GM21723 (cell line): ENCODE results near the gene NEB.

Source experiments
- ATAC-seq: cut with Tn5 transposase; IDR thresholded peaks from one replicate; pipeline ENCODE4 v1.9.1; 2021; ENCODE audit warnings: mild to moderate bottlenecking, moderate library complexity; ENCODE audit not compliant: unreplicated experiment

The NEB gene

GRCh38 chr2:151733771-151734672 is at the start of gene NEB:
Gene NEB (minus strand): TSS chr2:151734476. CDS start chr2:151733156, 1,320 bp downstream.
- ATAC-seq, result no peak

DNA sequence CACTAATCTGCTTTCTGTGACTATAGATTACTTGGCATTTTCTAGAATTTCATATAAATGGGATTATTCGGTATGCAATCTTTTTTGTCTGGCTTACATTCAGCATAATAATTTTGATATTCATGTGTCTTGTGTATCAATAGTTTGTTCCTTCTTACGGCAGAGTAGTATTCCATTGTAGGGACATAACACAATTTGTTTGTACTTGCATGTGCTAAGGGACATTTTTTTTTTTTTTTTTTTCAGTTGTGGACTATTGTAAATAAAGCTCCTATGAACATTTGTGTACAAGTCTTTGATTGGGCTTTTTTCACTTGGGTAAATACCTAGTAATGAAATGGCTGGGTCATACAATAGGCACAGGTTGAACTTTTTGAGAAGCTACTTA is 48.9 kb upstream of the NEB start:
- no peak for ATAC-seq

DNA sequence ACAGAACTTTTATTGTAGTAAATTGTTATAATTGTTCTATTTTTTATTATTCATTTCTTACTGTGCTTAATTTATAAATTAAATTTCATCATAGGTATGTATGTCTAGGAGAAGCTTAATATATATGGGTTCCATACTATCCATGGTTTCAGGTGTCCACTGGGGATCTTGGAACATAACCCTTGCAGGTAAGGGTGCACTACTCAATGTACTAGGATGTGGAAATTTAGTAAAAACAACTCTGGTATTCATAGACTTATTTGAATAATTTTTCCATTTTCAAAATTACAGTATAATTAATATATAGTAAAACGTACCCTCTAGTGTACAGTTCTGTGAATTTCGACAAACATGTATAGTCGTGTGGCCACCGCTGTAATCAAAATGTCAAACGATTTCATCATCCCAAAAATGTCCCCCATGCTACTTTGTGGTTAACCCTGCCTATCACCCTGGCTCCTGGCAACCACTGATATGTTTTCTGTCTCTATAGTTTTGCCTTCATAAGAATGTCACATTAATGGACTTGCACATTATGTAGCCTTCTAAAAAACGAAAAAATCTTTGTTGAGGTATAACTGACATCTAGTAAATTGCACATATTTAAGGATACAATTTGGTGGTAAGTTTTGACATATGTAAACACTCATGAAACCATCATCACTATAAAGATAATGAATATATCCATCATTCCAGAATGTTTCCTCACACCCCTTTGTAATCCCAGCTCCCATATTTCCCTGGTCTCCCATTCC is 48.3 kb upstream of the NEB start:
- no peak for ATAC-seq

- ATAC-seq, result no peak
Observed at GRCh38 chr2:151781642-151782041, 47.4 kb upstream of the NEB start.

DNA sequence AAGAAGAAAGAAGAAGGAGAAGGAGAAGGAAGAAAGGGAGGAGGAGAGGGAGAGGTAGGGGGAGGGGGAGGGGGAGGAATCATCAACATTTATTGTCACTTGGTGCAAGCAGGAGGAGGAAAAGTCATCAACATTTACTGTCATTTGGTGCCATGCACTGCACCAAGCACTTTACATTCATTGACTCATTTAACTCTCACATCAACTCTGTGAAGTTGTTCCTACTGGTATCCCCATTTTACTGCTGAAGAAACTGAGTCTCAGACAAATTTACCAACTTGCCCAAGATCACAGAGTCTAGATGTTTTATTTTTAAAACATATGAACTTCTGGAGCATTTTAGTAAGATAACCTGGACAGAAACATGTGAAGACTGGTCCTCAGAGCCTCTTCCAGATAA is 46.7 kb upstream of the NEB start:
- no peak for ATAC-seq

GRCh38 chr2:151777935-151778334 is 43.7 kb upstream of the NEB start:
- no peak for ATAC-seq

DNA sequence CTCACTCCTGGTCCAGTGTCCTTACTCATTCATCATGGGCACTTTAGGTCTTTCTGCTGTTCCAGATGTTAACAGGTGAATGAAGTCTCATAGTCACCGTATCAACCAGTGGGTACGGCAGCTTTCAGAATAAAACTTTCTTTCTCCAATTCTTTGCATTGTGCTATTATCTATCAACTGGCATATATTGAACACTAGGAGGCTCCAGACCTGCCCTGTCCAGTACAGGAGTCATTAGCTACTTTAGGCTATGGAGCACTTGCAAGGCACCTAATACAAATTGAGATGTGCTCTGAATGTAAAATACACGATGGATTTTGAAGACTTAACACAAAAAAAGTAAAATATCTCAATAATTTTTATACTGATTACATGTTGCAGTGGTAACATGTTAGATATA is 43.2 kb upstream of the NEB start:
- ATAC-seq, result no peak

DNA sequence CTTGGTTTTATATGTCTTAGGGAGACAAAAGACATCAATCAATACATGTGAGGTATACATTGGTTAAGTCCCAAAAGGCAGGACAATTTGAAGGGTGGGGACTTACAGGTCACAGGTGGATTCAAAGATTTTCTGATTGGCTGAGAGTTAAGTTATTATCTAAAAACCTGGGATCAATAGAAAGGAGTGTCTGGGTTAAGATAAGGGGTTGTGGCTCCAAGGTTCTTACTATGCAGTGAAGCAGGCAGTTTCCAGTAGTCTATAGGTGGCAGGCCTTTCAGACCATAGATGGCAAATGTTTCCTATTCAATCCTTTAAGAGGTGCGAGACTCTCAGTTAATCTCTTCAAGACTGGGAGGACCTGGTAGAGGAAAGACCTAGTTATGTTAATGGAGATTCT is 42.1 kb upstream of the NEB start:
- ATAC-seq, result no peak

DNA sequence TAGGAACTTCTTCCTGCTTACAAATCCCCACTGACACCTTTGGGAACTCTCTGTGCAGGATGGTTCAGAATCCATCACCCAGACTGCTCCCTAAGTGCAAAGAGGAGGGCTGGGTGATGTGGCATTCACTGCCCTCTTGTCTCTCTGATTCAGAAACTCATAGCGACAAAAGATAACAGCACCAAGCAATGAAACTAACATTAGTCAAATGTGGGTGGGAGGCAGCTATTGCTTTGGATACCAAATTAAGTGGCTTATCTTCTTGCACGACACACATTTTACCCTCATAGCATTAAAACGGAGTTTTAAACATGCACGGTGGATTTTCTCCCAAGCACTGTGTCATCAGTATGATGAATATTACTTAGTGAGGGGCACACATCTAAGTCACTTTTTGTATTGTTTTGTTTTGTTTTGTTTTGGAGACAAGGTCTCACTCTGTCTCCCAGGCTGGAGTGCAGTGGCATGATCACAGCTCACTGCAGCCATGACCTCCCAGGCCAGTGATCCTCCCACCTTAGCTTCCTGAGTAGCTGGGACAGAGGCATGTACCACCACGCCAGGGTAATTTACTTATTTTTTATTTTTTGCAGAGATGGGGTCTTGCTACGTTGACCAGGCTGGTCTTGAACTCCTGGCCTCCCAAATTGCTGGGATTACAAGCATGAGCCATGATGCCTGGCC is 40.9 kb upstream of the NEB start:
- no peak for ATAC-seq

DNA sequence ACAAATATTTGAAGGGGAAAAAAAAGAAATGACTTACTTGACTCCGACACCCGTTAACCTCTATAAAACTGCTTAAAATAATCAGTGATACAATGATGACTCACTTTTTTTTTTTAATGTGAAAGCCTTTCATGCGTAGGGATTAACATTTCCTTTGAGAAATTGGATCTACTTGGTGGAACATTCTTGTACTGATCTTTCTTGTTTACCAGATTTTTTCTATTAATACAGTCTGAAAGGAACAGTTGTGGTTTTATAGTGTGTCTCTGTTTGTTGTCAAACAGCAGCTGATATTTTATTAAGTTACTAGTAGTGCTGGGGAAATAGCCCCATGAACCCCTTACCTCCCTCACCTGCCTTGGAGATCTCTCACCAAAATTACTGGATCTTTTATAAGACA is 40.2 kb upstream of the NEB start:
- ATAC-seq, result no peak

GRCh38 chr2:151771599-151772358 is 37.5 kb upstream of the NEB start:
- ATAC-seq, result peak; percentile 97

- no peak for ATAC-seq
Observed at GRCh38 chr2:151770995-151771394, 36.7 kb upstream of the NEB start.

DNA sequence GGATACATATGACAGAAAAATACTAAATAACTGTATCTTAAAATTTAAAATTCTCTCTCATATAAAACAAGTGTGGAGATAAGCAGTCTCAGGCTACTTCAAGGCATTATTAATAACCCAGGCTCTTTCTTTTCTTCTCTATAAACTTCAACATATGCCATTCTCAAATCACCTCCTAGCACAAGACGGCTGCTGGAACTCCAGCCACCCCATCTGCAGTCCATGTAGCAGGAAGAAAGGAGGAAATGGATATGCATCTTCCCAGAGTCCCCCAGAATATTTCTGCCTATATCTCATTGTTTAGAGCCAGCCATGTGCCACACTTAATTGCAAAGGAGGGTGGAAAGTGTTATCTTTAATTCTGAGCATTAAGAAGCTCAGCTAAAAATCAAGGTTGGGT is 35.3 kb upstream of the NEB start:
- no peak for ATAC-seq

DNA sequence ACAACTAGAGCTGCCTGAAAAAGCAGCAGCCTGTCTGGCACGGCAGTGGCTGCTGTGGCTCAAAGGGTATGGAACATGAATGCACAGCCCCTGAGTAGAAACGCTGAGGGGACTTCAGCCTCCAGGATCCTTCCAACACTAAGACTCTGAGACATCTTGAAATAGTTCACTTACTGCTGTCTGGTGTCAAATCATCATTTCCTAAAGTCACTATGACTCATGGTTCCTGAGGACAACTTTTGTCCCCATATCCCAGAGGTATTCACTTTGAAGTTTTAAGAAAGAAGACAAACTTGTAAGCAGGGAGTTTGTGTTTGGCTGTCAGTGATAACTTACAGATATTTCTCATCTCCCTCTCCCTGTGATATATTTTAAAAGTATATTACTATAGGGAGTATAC is 33.3 kb upstream of the NEB start:
- ATAC-seq, result no peak

- ATAC-seq, result peak; percentile 34
Observed at GRCh38 chr2:151766437-151767153, 32.3 kb upstream of the NEB start.

GRCh38 chr2:151765760-151766410 is 31.6 kb upstream of the NEB start:
- no peak for ATAC-seq

DNA sequence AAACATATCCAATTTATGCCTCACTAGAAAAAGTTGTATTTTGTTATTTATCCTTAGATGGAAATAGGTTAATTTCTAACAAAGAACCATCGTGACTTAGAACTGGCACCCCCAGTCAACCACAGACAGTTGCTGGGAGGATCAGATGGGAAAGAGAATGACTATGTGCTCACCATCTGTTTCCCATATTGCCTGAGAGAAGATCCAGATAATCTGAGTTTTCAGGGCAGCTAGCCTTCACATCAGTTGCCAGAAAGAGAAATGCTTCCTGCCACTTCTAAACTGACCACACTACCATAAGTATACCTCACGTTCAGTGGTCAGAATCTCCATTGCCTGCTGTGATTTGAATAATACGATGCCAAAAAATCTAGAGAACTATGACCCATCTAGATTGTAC is 28.4 kb upstream of the NEB start:
- no peak for ATAC-seq

GRCh38 chr2:151761687-151762086 is 27.4 kb upstream of the NEB start:
- ATAC-seq, result no peak

DNA sequence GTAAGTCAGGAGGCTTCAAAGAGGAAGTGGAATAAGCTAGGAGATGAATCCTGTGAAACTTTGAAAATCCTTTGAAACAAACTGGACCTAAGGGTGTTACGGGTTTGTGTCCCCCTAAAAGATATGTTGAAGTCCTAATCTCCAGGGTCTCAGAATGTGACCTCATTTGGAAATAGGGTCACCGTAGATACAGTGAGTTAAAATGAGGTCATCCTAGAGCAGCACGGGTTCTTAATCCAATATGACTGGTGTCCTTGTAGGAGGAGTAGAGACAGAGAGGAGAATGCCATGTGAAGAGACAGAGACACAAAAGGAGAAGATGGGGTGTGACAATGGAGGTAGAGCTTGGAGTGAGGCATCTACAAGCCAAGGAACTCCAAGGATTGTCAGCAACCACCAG is 26.9 kb upstream of the NEB start:
- no peak for ATAC-seq

GRCh38 chr2:151760139-151760650 is 25.9 kb upstream of the NEB start:
- ATAC-seq, result no peak
